Measurements from ENCODE around the gene PTGDR2.

GRCh38 chr11:60869451-60869825 lies 13.7 kb upstream of the PTGDR2 start:
- no peak for TF ChIP-seq CTCF (IDR thresholded peaks at IDR 0.05; ENCODE audit: low read depth, low read length)
- no peak for TF ChIP-seq EZH2phosphoT487 (IDR thresholded peaks at IDR 0.05; ENCODE audit: low read depth)

Data from OCI-LY3 (cell line).